GM18858 (cell line): Measurements from ENCODE around the gene TNS4.

Experiments used
- ATAC-seq: cut with Tn5 transposase; IDR thresholded peaks from one replicate; pipeline ENCODE4 v1.9.1; 2021; ENCODE audit not compliant: unreplicated experiment

TNS4 gene

GRCh38 chr17:40443196-40443987, 58.0 kb downstream of the TNS4 start, which contains the start of gene IGFBP4:
TSS of gene IGFBP4 (plus strand) at chr17:40443450. CDS start at chr17:40443736, 286 bp downstream.
- ATAC-seq: no peak

- ATAC-seq: no peak
Observed at GRCh38 chr17:40442392-40443195, 58.8 kb downstream of the TNS4 start.

- no peak for ATAC-seq
Observed at GRCh38 chr17:40440166-40440565, 61.3 kb downstream of the TNS4 start.

GRCh38 chr17:40437095-40437732, 64.2 kb downstream of the TNS4 start:
- no peak for ATAC-seq

GRCh38 chr17:40436636-40437035, 64.8 kb downstream of the TNS4 start:
- no peak for ATAC-seq

- no peak for ATAC-seq
Observed at GRCh38 chr17:40433551-40434415, 67.6 kb downstream of the TNS4 start.

GRCh38 chr17:40432864-40433528, 68.4 kb downstream of the TNS4 start:
- ATAC-seq: no peak

- ATAC-seq: no peak
Observed at GRCh38 chr17:40431231-40431602, 70.2 kb downstream of the TNS4 start.

GRCh38 chr17:40430272-40431230, 70.9 kb downstream of the TNS4 start:
- ATAC-seq: no peak

- no peak for ATAC-seq
Observed at GRCh38 chr17:40427002-40427491, 74.4 kb downstream of the TNS4 start.
